Activated naive CD8-positive, alpha-beta T cell (primary cell): ENCODE measurements around the gene FAM163A.
"Not testable (repeated sequence)": the region's sequence is repeated elsewhere in the genome, so short reads cannot be mapped to it uniquely, and the experiment has no call there.

Experiments
- H3K27ac Mint-ChIP-seq: one replicate; pipeline ENCODE4 v1.8.0; 2021; ENCODE audit warnings: mixed read lengths
- H3K27me3 Mint-ChIP-seq: one replicate; pipeline ENCODE4 v1.8.0; 2021; ENCODE audit warnings: mixed read lengths
- H3K36me3 Mint-ChIP-seq: one replicate; pipeline ENCODE4 v1.8.0; 2021; ENCODE audit warnings: mixed read lengths
- H3K4me1 Mint-ChIP-seq: one replicate; pipeline ENCODE4 v1.8.0; 2021; ENCODE audit warnings: low read depth, mixed read lengths
- H3K4me3 Mint-ChIP-seq: one replicate; pipeline ENCODE4 v1.8.0; 2021; ENCODE audit warnings: mild to moderate bottlenecking, mixed read lengths
- H3K9me3 Mint-ChIP-seq: one replicate; pipeline ENCODE4 v1.8.0; 2021; ENCODE audit warnings: low read depth, mixed read lengths

FAM163A gene

GRCh38 chr1:179742717-179743678 lies at the start of gene FAM163A:
Gene FAM163A (plus strand): TSS chr1:179743291. CDS start chr1:179813098, 69,807 bp downstream.
- Mint-ChIP-seq H3K27ac (no peak within 1 kb of the TSS), H3K4me1 (peaks cover 11% of the 10 kb centered on the region), H3K9me3 (no peaks in the 10 kb centered on the region), H3K27me3 (peaks cover 51% of the 10 kb centered on the region), H3K4me3 (peak within 1 kb of the TSS; percentile 67), H3K36me3 (no peaks in the 10 kb centered on the region)

- H3K4me1 Mint-ChIP-seq, H3K36me3 Mint-ChIP-seq, H3K4me3 Mint-ChIP-seq, H3K27ac Mint-ChIP-seq, H3K9me3 Mint-ChIP-seq, H3K27me3 Mint-ChIP-seq: not testable (repeated sequence)
Observed at GRCh38 chr1:179694530-179694929, 48.6 kb upstream of the FAM163A start.

- no peaks in the 10 kb centered on the region for H3K9me3 Mint-ChIP-seq
- H3K27me3 Mint-ChIP-seq: no peaks in the 10 kb centered on the region
- no peak overlapping the region for H3K4me3 Mint-ChIP-seq
- H3K36me3 Mint-ChIP-seq: no peaks in the 10 kb centered on the region
- H3K4me1 Mint-ChIP-seq: peaks cover 2% of the 10 kb centered on the region
- H3K27ac Mint-ChIP-seq: no peak overlapping the region
Observed at GRCh38 chr1:179702946-179703539, 40.0 kb upstream of the FAM163A start.

- no peak overlapping the region for H3K4me3 Mint-ChIP-seq
- H3K27me3 Mint-ChIP-seq: no peaks in the 10 kb centered on the region
- peaks cover 21% of the 10 kb centered on the region for H3K4me1 Mint-ChIP-seq
- H3K9me3 Mint-ChIP-seq: no peaks in the 10 kb centered on the region
- no peaks in the 10 kb centered on the region for H3K36me3 Mint-ChIP-seq
- H3K27ac Mint-ChIP-seq: no peak overlapping the region
Observed at GRCh38 chr1:179706339-179706941, 36.7 kb upstream of the FAM163A start.

- Mint-ChIP-seq H3K36me3 (no peaks in the 10 kb centered on the region), H3K4me3 (no peak overlapping the region), H3K27me3 (peaks cover 2% of the 10 kb centered on the region), H3K27ac (no peak overlapping the region), H3K9me3 (no peaks in the 10 kb centered on the region), H3K4me1 (peaks cover 21% of the 10 kb centered on the region)
Observed at GRCh38 chr1:179707406-179707805, 35.7 kb upstream of the FAM163A start.

- Mint-ChIP-seq H3K27ac (no peak overlapping the region), H3K4me1 (peaks cover 21% of the 10 kb centered on the region), H3K9me3 (peaks cover 8% of the 10 kb centered on the region), H3K27me3 (peaks cover 2% of the 10 kb centered on the region), H3K36me3 (peaks cover 8% of the 10 kb centered on the region), H3K4me3 (no peak overlapping the region)
Observed at GRCh38 chr1:179708434-179709195, 34.5 kb upstream of the FAM163A start.

- H3K4me1 Mint-ChIP-seq: peaks cover 21% of the 10 kb centered on the region
- peaks cover 20% of the 10 kb centered on the region for H3K9me3 Mint-ChIP-seq
- H3K36me3 Mint-ChIP-seq: peaks cover 10% of the 10 kb centered on the region
- peak overlapping the region; percentile 30 for H3K4me3 Mint-ChIP-seq
- peaks cover 2% of the 10 kb centered on the region for H3K27me3 Mint-ChIP-seq
- no peak overlapping the region for H3K27ac Mint-ChIP-seq
Observed at GRCh38 chr1:179709841-179710329, 33.2 kb upstream of the FAM163A start.

- Mint-ChIP-seq H3K36me3 (peaks cover 27% of the 10 kb centered on the region), H3K4me1 (peaks cover 15% of the 10 kb centered on the region), H3K4me3 (no peak overlapping the region), H3K9me3 (peaks cover 56% of the 10 kb centered on the region), H3K27ac (no peak overlapping the region), H3K27me3 (peaks cover 4% of the 10 kb centered on the region)
Observed at GRCh38 chr1:179714159-179714558, 28.9 kb upstream of the FAM163A start.

GRCh38 chr1:179714623-179715022 lies 28.5 kb upstream of the FAM163A start:
- peaks cover 10% of the 10 kb centered on the region for H3K4me1 Mint-ChIP-seq
- H3K27ac Mint-ChIP-seq: no peak overlapping the region
- peaks cover 57% of the 10 kb centered on the region for H3K9me3 Mint-ChIP-seq
- H3K36me3 Mint-ChIP-seq: peaks cover 30% of the 10 kb centered on the region
- no peak overlapping the region for H3K4me3 Mint-ChIP-seq
- peaks cover 4% of the 10 kb centered on the region for H3K27me3 Mint-ChIP-seq

GRCh38 chr1:179719272-179719671 lies 23.8 kb upstream of the FAM163A start:
- H3K4me1 Mint-ChIP-seq: no peaks in the 10 kb centered on the region
- no peak overlapping the region for H3K4me3 Mint-ChIP-seq
- peaks cover 9% of the 10 kb centered on the region for H3K27me3 Mint-ChIP-seq
- no peak overlapping the region for H3K27ac Mint-ChIP-seq
- peaks cover 23% of the 10 kb centered on the region for H3K36me3 Mint-ChIP-seq
- H3K9me3 Mint-ChIP-seq: peaks cover 42% of the 10 kb centered on the region

- H3K4me3 Mint-ChIP-seq: no peak overlapping the region
- H3K9me3 Mint-ChIP-seq: no peaks in the 10 kb centered on the region
- H3K27ac Mint-ChIP-seq: no peak overlapping the region
- H3K27me3 Mint-ChIP-seq: peaks cover 9% of the 10 kb centered on the region
- H3K4me1 Mint-ChIP-seq: no peaks in the 10 kb centered on the region
- H3K36me3 Mint-ChIP-seq: no peaks in the 10 kb centered on the region
Observed at GRCh38 chr1:179728271-179728670, 14.8 kb upstream of the FAM163A start.

- no peak overlapping the region for H3K27ac Mint-ChIP-seq
- H3K4me3 Mint-ChIP-seq: no peak overlapping the region
- H3K9me3 Mint-ChIP-seq: no peaks in the 10 kb centered on the region
- H3K4me1 Mint-ChIP-seq: no peaks in the 10 kb centered on the region
- peaks cover 12% of the 10 kb centered on the region for H3K27me3 Mint-ChIP-seq
- no peaks in the 10 kb centered on the region for H3K36me3 Mint-ChIP-seq
Observed at GRCh38 chr1:179729881-179730280, 13.2 kb upstream of the FAM163A start.

- peaks cover 17% of the 10 kb centered on the region for H3K27me3 Mint-ChIP-seq
- H3K9me3 Mint-ChIP-seq: no peaks in the 10 kb centered on the region
- H3K27ac Mint-ChIP-seq: no peak overlapping the region
- H3K36me3 Mint-ChIP-seq: peaks cover 2% of the 10 kb centered on the region
- no peaks in the 10 kb centered on the region for H3K4me1 Mint-ChIP-seq
- H3K4me3 Mint-ChIP-seq: no peak overlapping the region
Observed at GRCh38 chr1:179731643-179732042, 11.4 kb upstream of the FAM163A start.

- peak overlapping the region; percentile 67 for H3K4me3 Mint-ChIP-seq
- H3K9me3 Mint-ChIP-seq: no peaks in the 10 kb centered on the region
- peaks cover 11% of the 10 kb centered on the region for H3K4me1 Mint-ChIP-seq
- no peak overlapping the region for H3K27ac Mint-ChIP-seq
- H3K36me3 Mint-ChIP-seq: no peaks in the 10 kb centered on the region
- H3K27me3 Mint-ChIP-seq: peaks cover 55% of the 10 kb centered on the region
Observed at GRCh38 chr1:179742291-179742690, 800 bp upstream of the FAM163A start.
